GM18858 (cell line): ENCODE data around the gene ALG14.
"Not testable (repeated sequence)": the region's sequence is repeated elsewhere in the genome, so short reads cannot be mapped to it uniquely, and the experiment has no call there.

Experiments
- ATAC-seq: cut with Tn5 transposase; IDR thresholded peaks from one replicate; pipeline ENCODE4 v1.9.1; 2021; ENCODE audit not compliant: unreplicated experiment

Gene ALG14

DNA sequence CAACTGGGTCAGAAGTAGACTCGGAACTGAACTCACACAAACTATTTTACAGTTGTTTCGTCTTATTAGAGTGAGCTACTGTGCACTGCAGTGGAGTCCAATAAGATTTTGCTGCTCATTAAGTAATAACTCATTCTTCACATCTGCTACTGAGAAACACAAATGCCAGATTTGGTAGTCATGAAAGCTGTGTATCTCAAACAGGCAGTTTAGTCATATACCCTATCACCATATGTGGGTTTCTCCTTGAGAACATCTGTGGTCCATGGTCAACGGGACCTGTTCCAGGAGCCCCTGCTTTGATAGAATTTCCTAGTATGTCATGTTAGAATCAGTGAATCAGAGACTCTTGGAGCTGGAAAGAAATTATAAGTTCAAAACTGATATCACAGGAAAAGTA, 60.4 kb downstream of the ALG14 start:
- no peak for ATAC-seq

DNA sequence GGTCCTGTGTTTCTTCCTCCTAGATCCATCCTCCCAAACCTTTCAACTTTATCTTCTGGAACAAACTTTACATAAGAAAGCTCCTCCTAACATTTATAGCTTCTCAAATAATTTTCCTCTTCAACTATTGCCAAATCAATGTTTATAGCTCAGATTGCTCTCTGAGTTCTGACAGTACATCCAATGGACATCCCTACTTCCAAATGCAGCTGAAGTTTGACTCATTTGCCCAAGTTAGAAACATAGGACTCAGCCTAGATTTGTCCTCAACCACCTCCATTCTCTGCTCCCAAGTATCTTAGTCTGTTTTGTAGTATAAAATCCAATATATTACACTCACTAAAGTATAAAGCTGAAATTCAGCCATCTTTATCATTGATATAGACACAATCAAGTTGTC, 62.6 kb downstream of the ALG14 start:
- no peak for ATAC-seq

DNA sequence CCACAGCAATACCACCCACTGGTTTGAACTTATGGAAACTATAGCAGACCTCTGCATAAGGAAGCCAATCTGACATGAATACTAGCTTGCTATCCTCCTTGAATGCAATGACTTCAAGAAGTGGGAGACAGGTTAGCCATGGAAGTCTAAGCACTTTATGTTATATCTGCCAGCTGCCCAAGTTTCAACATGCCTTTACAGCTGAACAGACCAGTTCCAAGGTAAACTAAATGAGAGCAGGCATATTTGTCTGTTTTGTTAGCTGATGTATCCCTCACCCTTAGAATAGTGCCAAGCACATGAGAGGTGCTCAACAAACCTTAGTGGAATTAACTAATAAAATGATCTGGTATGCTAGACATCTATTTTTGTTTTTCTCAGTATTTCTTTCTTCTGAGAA, 65.1 kb downstream of the ALG14 start:
- no peak for ATAC-seq

DNA sequence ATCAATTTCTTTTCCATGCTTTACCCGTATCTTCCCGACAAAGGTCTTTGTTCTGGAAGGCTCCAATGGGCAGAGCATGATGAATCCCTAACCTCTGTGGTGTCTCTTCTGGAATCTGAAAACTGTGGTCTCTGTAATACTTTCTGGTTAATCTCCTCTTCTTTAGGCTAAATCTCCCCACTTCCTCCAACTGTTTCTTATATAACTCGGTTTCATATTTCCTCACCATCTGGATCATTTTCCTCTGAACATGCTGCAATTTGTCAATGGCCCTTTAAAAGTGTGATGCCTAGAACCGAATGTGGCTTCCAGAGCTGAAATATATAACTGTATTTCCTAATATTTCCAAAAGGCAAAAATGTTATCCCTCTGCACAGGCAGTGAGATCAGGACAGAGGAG, 66.1 kb downstream of the ALG14 start:
- ATAC-seq, result no peak

DNA sequence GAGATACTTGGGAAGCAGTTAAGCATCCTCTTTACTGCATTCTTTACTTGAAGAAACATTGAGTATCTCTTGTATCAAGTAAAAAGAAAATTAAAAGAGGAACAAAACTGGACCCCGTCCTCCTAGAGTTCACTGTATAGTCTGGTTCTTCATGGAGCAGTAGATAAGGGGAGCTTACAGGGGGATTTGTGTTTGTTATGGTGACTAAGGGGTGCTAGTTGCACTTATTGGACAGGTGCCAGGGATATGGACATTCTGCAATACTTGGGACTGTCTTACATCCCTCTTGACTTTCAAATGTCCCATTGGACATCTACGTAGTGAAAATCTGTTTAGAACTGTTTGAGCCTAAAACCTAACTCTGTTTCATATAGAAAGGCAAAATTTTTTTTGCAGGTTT, 67.2 kb downstream of the ALG14 start:
- no peak for ATAC-seq

DNA sequence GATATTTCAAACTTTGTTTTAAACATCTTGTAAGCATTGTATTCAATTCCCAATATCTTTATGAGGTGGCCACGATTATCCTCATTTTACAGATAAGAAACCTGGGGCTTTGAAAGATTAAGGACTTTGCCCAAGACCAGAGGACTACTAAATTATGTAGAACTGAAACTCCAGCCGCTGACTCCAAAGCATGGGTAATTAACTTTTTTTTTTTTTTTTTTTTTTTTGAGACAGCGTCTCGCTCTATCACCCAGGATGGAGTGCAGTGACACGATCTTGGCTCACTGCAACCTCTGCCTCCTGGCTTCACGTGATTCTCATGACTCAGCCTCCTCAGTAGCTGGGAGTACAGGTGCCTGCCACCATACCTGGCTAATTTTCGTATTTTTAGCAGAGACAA, 68.7 kb downstream of the ALG14 start:
- no peak for ATAC-seq

DNA sequence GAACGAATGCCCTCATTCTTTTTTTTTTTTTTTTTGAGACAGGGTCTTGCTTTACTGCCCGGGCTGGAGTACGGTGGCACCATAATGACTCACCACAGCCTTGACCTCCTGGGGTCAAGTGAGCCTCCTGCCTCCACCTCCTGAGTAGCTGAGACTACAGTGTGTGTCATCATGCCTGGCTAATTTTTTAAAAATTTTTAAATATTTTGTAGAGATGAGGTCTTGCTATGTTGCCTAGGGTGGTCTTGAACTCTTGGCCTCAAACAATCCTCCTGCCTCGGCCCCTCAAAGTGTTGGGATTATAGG, 69.4 kb downstream of the ALG14 start:
- ATAC-seq, result no peak

DNA sequence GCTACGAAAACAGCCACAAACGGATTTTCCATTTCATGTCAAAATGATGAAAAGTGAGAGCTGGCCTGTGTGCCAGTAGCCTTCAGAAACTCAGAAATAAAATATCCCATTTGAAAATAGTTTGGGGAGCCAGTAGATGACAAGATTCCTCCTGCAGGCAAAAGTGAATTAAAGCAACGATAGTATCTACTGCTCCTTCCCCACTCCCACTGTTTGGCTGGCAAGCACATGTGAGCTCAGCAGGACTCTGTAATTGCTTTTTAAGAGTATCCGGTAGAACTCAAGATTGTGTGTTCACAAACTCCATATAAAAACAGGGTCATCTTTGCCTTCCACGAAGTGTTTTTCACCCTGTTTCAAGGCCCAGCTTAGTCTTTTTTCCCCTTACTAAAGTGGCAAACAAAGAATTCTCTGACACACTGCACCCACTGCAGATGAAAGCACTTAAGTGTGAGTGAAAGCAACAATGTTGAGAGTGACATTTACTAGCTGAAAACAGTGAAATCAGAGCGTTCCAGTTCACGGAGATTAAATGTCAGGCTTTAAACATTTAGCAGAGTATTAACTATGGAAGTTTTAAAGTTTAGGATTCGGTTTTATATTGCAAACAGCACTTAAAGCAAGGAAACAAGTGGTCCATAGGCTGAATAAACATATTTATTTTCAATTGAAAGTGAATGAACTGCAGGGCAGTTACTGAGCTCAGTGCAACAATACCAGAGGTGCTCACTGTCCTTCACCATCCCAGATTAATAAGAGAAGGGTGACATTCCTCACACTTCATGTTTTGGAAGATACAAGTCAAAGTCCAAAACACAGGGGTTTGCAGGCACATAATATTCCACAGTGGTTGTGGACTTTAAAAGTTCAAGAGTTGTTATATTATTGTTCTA, 70.0 kb downstream of the ALG14 start:
- no peak for ATAC-seq

DNA sequence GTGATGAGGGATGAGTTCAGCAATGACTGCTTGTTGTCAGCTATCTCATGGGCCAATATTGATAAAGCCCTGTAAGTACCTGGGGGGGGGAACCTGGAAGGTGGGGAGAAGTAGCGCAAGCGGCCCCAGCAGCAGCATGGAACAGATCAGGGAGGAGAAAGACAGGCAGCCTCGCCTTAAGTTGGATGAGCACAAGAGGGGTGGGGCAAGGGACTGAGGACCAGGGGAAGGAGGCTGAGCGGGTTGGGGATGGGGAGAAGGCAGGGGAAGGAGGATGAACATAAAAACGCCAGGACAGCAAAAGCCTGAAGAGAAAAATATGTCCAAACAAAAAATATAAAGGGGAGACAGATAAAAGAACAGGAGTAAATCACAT, 70.6 kb downstream of the ALG14 start:
- ATAC-seq, result no peak

DNA sequence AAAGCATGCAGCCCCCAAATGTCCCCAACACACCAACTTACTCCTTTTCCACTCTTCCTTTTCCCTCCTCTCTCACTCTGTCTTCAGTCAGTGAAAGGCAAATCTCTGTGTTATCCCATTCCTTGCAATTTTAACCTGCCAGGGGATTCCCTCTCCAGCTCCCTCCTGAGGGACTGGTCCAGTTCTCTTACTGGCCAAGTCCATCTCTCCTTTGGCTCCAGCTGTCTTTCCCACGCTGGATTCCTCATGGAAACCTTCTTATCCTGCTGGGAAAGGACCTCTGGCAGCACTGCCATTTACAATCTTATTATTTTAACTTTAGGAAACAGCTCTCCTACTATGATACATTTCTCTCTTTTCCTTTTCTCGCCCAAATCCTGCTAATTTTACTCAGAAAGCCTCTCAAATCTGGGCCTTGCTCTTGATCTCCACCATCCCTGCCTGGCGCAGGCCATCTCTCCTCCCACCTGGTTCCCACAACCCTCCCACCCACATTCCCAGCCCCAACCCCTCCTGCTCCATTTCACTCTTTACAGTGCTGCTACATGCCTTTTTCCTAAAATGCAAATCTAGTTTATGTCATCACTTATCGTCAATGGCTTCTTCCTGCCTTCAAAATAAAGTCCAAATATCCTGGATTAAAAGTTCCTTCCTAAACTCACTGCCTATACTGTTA, 73.2 kb downstream of the ALG14 start:
- ATAC-seq, result no peak

DNA sequence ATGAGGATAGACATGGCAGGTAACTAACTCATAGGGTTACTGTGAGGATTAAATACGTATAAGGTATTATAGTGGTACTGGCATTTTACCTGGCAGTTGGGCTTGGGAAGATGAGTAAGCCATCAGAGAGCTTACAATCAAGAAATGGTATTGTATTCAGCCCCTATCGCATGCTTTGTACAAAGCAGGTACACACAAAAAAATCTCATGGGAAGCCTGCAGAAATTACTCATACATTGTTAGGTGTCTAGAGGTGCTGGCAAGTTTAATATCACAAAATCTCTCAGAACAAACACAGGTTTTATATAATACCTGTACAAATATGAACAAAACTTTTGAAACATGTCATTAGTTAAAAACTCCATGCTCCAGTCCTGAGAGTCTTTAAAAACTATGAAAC, 74.0 kb downstream of the ALG14 start:
- no peak for ATAC-seq

DNA sequence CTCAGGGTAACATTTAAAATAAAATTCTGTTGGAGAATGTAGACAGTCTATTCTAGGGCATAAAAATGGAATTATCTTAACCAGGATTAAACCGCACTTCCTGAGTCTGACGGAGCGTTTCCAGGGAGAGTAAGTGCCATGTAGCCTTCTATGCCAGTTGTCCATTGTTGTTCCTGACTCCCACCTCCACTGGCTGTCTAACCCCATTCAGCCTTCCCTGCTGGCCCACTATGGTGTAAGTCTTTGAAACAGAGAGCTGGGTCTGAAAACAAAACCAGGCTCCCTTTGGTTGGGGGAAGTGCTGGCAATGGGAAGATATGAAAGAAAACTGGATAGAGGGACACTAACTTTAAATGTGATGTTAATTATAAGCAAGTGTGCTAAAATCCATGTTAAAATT, 74.6 kb downstream of the ALG14 start:
- no peak for ATAC-seq

DNA sequence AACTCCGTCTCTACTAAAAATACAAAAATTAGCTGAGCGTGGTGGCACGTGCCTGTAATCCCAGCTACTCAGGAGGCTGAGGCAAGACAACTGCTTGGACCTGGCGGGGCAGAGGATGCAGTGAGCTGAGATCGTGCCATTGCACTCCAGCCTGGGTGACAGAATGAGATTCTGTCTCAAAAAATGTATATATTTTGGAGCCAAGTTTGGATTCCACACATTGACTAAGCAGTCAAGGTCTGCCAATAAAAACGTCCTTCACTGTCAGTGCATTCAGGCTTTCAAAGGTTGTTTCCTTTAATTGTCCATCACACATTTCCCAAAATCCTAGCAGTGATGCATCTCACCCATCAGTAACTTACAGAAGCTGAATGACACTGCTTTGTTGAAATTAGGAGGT, 77.2 kb downstream of the ALG14 start:
- not testable (repeated sequence) for ATAC-seq

DNA sequence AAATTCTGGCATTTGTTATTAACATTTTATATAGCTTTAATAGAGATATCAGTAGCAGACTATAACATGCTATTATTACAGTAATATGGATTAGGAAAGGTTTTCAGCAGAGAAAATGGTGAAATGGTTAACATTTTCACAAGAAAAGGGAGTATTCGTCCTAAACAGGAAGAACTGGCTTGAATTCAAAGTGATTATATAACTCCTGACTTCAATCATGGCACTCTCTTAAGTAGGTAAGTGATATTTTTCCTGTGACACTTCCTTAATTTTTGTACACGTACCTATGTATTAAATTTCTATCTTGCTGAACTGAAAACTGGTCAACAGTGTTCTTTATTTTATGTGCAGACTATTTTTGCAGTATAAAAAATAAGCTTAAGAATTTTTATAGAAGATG, 77.9 kb downstream of the ALG14 start:
- ATAC-seq, result no peak

DNA sequence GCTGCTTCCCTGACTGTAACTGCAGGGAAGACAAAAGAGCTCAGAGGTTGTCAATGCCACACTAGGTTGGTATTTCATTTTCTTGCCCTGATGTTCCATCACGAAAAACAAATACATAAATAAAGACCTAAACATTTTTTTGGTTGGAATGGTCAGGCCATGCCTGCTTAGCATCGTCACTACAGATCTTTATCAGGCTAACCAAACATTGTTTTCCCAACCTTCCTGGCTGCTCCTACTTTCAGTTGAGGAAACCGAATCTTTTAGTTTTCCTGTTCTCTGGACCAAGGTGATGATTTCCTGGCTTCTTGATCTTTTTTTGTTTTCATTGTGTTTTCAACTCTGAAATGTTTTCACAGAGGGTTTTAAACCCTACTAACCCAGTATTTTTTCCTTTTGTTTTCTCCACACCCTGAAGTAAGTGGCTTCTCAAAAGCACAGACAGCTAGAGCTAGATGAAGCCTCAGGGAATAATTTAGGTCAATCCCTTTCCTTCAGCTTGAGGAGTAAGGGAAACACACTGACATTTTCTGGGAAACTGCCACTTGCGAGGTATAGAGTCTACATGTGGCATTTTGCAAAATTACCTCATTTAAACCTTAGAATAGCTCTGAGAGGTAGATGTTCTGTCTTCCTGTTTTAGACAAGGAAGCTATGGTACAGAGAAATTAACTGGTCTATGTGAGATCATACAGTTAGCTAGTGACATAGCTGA, 78.7 kb downstream of the ALG14 start:
- no peak for ATAC-seq

DNA sequence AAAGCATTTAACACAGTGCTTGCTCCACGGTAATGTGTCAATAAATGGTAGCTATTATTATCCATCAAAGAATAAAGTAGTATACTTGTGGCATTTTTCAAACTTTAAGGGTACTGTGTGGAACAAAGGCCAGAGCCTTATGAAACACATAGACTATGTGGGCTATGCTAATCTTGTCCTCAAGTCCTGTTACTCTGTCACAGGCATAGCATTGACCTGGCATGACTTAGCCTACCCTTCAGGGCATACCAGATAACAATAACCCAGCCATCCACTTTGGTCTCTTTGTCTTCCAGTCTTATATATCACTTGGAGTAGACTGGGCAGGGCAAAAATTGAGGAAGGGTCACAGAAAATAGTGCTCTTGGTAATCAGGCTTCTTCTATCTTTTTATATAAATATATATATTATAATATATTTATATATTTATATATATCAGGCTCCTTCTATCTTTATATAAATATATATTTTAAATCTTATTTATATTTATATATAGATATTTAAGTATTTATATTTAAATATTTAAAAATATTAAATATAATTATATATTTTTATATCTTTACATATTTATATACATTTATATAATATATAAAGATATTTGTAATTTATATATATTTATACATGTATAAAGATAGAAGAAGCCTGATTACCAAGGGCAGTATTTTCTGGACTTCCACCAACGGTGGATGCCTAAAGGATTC, 79.7 kb downstream of the ALG14 start:
- no peak for ATAC-seq

DNA sequence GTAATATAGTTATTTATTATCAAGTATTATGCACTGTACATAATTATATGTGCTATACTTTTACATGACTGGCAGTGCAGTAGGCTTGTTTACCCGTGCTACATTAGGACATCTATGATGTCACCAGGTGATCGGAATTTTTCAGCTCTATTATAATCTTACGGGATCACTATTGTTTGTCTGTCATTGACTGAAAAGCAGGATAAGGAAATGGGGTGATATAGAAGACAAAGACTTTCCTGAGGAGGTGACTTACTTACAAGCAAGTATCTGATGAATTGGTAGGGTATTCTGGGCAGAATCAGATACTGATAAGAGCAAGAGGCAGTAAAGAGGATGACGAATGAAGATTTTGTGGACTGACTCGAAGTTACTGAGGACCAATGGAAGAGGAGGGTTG, 80.6 kb downstream of the ALG14 start:
- ATAC-seq, result no peak

DNA sequence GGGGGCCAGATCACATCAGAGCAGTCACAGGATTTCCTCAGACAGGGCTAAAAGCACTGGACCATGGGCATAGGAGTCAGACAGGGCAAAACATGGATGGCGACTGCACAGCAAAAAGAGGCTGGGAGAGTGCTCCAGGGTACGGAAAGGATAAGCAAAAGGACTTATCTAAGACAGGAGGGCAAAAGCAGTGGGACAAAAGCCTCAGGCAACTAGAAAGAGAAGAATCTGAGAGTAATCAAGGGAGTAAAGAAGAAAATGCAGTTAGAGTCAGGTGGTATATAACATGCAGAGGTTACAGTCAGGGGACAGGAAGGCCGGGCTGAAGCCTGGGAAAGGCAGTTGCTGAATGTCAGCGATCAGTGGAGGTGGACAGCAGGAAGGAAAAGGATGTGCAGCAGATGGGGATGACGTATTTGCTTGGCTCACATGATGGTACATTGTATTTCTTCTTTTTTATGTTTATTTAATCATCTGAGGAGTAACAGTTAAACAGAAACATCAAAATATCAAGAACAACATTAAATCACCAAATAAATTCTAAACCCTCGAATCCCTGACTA, 82.8 kb downstream of the ALG14 start:
- no peak for ATAC-seq

DNA sequence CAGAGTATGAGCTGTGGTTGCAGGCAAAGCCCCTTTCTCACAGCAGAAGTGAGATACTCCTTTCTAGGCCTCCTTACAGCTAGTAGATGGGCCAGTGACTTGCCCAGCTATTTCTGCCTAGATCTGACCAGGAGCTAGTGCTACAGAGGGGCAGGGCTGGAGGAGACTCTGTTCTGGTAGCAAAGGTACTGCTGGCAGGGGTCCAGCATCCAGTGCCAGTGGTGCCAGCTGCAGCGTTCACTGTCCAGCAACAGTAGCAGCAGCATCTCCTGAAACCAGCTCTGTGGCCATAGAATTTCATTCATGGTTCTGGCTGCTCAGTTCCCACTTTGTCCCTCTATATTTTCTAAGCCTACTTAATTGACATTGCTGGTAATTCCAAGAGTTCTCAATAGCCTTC, 83.4 kb downstream of the ALG14 start:
- no peak for ATAC-seq

DNA sequence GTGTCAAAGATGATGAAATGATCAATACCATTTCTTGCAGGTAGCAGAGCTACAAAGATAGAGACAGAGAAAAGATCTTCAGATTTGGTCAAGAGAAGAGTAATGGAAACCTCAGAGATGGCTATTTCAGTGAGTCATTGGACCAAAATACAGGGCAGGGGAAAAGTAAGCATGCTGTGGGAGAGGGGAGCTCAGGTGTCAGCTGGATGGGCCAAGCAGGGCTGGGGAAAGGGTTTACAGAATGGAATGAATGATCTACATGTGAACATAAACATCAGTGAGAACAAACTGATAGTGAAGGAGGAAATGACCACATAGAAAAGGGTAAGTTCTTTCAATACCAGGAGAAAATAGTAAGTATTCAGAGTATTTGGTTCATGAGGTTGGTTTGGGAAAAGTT, 84.4 kb downstream of the ALG14 start:
- no peak for ATAC-seq

DNA sequence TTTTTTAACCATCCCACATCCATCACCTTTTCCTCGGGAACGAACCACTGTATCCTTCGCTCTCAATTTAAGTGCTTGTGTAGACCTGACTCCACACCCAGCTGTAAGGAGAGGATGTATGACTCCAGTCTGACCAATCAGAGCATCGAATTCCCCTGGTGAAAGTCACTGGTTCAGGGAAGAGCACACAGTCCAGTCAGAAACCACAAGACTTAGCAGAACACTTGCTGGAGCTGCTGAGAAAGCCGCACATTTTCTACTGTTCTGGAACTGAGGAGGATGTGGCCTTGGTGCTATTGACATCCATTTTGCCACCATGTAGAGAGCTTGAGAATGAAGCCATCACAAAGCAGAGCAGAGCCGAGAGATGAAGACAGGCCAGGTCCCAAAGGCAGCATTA, 86.0 kb downstream of the ALG14 start:
- ATAC-seq, result no peak
